ENCODE results near the gene ARID3C. TPM values are rescaled to one million over a fixed set of nuclear protein-coding genes. Genes with fewer than 3 reads are reported as not detected.

The ARID3C gene
- total RNA-seq, 4 donors from 2014 or later: not detected

DNA sequence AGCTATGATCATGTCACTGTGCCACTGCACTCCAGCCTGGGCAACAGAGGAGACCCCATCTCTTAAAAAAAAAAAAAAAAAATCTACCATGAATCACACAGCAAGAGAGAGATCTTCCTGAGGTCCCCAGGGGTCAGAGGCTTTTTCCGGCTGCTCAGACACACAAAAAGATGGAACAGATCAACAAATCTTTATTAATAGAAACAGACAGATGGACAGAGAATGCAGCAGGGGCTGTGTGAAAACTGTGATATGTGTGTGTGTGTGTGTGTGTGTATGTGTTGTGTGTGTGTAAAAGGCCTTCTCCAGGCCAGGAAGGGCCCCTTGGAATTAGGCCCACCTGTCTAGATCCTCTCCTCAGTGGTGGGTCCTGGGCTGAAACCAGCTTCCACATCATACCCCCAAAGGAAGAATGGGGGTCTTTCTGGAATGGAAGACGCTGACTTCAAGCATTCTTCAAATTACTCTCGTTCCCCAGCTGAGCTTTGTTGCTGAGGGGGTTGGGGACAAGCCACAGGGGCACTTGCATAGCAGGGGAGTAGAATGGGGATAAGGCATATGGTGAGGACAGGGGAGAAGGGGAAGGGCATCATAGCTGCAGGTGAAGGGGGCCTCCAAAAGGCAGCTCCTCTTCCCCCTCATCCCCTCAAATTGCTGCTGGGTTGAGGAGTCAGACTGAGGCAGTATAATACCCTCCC, 5.8 kb upstream of the ARID3C start:
- peaks cover 15 to 55% (median 29%) of the 10 kb centered on the region in 3 donors for H3K4me1 ChIP-seq

DNA sequence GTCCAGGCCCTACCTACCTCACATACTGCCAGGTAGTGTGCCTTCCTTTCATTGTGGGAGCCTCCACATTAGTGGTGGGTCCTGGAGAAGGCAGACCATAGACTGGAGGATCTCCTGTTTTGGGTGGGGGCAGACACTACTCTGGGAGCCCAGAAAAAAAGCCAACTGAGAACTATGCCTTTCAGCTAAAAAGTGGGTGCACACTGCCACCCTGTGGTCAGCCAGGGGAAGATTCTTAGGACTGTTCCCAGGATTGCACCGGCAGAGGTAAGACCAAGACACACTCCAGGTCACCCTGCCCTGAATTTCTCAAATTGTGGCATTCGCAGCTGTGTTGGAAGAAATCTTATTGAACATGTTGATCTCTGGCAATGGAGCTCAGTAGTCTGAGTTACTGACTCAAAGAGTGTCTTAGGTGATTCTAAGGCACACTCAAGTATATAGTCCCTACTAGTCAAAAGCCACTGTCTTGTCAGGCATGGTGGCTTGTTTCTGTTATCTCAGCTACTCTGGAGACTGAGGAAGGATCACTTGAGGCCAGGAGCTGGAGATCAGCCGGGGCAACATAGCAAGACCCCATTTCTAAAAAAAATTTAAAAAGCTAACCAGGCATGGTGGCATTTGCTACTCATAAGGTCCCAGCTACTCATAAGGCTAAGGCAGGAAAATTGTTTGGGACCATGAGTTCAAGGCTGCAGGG, 5.1 kb upstream of the ARID3C start:
- Histone ChIP-seq H3K9me3 (no peaks in the 10 kb centered on the region), H3K36me3 (peaks cover 0 to 14% (median 0%) of the 10 kb centered on the region in 3 donors), H3K4me1 (peaks cover 15 to 61% (median 35%) of the 10 kb centered on the region in 3 donors), H3K4me3 (no peak overlapping the region), H3K27ac (no peak overlapping the region), H3K27me3 (peaks cover 0 to 22% (median 4%) of the 10 kb centered on the region in 4 donors)
- DNase-seq: no peak
- TF ChIP-seq, protein P1, sequence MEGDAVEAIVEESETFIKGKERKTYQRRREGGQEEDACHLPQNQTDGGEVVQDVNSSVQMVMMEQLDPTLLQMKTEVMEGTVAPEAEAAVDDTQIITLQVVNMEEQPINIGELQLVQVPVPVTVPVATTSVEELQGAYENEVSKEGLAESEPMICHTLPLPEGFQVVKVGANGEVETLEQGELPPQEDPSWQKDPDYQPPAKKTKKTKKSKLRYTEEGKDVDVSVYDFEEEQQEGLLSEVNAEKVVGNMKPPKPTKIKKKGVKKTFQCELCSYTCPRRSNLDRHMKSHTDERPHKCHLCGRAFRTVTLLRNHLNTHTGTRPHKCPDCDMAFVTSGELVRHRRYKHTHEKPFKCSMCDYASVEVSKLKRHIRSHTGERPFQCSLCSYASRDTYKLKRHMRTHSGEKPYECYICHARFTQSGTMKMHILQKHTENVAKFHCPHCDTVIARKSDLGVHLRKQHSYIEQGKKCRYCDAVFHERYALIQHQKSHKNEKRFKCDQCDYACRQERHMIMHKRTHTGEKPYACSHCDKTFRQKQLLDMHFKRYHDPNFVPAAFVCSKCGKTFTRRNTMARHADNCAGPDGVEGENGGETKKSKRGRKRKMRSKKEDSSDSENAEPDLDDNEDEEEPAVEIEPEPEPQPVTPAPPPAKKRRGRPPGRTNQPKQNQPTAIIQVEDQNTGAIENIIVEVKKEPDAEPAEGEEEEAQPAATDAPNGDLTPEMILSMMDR (IDR thresholded peaks at IDR 0.05): peak; percentile 65 to 85 (median 80)
- no peak for TF ChIP-seq POLR2A (IDR thresholded peaks at IDR 0.05)
- 9 to 30% methylated on average over 2 to 3 of the region's 3 CpGs for WGBS, 2 donors
- intact Hi-C loops (cut with DNase I): no loop called here

More for the DNA sequence above, 5.8 kb upstream of the ARID3C start:
- WGBS, 2 donors: 69 to 74% methylated on average over 3 of the region's 3 CpGs
- TF ChIP-seq, protein P1 (IDR thresholded peaks at IDR 0.05): no peak
- Histone ChIP-seq H3K27me3 (peaks cover 0 to 15% (median 2%) of the 10 kb centered on the region in 4 donors), H3K4me3 (no peak overlapping the region), H3K36me3 (peaks cover 0 to 14% (median 0%) of the 10 kb centered on the region in 3 donors), H3K9me3 (no peaks in the 10 kb centered on the region), H3K27ac (no peak overlapping the region)
- intact Hi-C loops (cut with DNase I): no loop called here
- no peak for DNase-seq

DNA sequence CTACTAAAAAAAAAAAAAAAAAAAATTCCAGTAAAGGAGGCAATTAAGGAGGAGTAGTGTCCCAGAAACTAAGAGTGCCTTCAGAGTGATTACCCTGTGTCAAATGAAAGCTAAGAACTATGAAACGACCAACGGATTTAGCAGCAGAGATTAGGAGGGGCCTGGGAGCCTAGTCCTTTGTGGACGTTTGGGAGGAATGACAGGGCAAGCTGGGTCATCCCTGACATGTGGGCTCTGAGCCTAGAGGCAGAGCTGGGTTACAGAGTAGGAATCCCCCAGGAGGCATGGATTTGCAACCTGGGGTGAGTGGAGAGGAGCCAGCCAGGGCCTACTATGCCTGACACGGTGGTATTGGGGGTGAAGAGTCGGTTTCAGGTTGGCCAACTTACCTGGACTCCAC, 4.3 kb upstream of the ARID3C start:
- intact Hi-C loops (cut with DNase I): no loop called here
- Histone ChIP-seq H3K9me3 (no peaks in the 10 kb centered on the region), H3K4me1 (peaks cover 10 to 63% (median 35%) of the 10 kb centered on the region in 3 donors), H3K27ac (no peak overlapping the region), H3K36me3 (peaks cover 0 to 14% (median 0%) of the 10 kb centered on the region in 3 donors), H3K27me3 (peaks cover 0 to 30% (median 7%) of the 10 kb centered on the region in 4 donors), H3K4me3 (no peak overlapping the region)
- TF ChIP-seq, protein P1 (IDR thresholded peaks at IDR 0.05): no peak
- TF ChIP-seq POLR2A (IDR thresholded peaks at IDR 0.05): no peak
- WGBS, 2 donors: 53 to 56% methylated on average over 5 of the region's 5 CpGs
- no peak for DNase-seq

DNA sequence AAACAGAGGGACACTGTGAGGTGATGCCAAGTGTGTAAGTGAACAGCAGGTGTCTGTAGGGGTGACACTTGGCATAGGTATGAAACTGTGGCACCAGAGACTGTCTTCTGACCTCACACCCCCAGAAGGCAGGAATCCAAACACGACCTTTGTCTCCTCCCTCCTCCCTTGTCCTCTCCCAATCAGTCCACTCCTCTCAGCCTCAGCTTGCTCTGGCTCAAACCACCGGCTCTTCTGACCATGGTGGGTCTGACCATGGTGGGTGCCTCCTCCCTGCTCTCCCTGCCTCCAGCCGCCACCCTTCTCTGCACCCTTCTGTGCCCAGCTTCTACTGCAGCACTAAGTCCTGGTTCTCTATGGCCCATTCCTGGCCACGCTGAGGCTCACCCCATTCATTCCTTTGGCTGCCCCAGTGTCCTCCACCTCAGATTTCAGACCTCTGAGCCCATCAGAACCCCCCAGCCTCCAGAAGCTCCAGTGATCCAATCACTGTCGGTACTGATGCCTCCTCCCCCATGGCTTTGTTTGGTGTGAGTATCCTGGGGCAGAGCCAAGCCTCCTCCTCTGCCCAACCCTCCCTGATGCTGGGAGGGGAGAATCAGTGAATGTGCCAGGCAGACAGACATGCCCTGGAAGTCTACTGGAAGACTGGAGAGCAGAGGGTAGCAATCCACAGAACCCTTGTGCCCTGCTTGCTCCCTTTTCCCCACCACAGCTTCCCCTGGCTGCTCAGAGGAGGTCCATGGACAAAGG, 1.7 kb upstream of the ARID3C start:
- TF ChIP-seq, protein P1 (IDR thresholded peaks at IDR 0.05): no peak
- no peak for TF ChIP-seq POLR2A (IDR thresholded peaks at IDR 0.05)
- H3K36me3 ChIP-seq: peaks cover 0 to 11% (median 0%) of the 10 kb centered on the region in 3 donors
- no peak overlapping the region for H3K27ac ChIP-seq
- H3K9me3 ChIP-seq: no peaks in the 10 kb centered on the region
- intact Hi-C loops (cut with DNase I): no loop called here
- no peak for DNase-seq
- WGBS, 2 donors: 29 to 34% methylated on average over 5 of the region's 5 CpGs
- no peak overlapping the region for H3K4me3 ChIP-seq
- H3K27me3 ChIP-seq: peaks cover 0 to 56% (median 17%) of the 10 kb centered on the region in 4 donors
- H3K4me1 ChIP-seq: peaks cover 0 to 43% (median 19%) of the 10 kb centered on the region in 3 donors
